K562 (cell line): ENCODE measurements around the gene GLUD1. TPM values are rescaled to one million over a fixed set of nuclear protein-coding genes. Genes with fewer than 3 reads are reported as not detected.

Experiments used
- ATAC-seq: fragments of 200-7000 bp; cut with Tn5 transposase; 3 replicates; pipeline ENCODE4 v1.9.1; 2020; ENCODE audit warnings: moderate library complexity
- BruUV-seq: library from RNA; stranded (reverse); fragments of 400-500 nt; replicated peaks from 2 replicates; lab custom pipeline; 2021; lab: Mats Ljungman, UMichigan
- CTCF ChIA-PET: fragments of 300-600 bp; formaldehyde crosslinking; extraction: SDS; loops from one replicate; lab custom pipeline; 2021; ENCODE audit warnings: low intra/inter-chr PET ratio; lab: Yijun Ruan, JAX
- POLR2A ChIA-PET: fragments of 300-600, 350-650 bp; sonication (Branson Sonifier 250); formaldehyde crosslinking; extraction: SDS; loops from one replicate; lab custom pipeline; 2021; ENCODE audit warnings: antibody characterized with exemption, inconsistent platforms; lab: Yijun Ruan, JAX
- DNase-seq, 4 experiments: peaks; one replicate each; pipeline versions ENCODE4 v3.0.0 to v3.0.0-alpha.2; 2011 to 2018; ENCODE audit warnings: low spot score in 3 of 4, mixed read lengths in 3 of 4; ENCODE audit errors: extremely low read depth in 1 of 4
- FAIRE-seq: peaks from 2 replicates; lab custom pipeline; 2011; peaks lifted over from hg19 to GRCh38; lab: Jason Lieb, UNC
- H2AFZ ChIP-seq: 2 replicates; pipeline ENCODE4 v1.6.0; 2011; ENCODE audit warnings: low read depth, low read length, control low read depth, inconsistent platforms
- H3K27ac ChIP-seq: fragments of 200-600 bp; 3 replicates; pipeline ENCODE4 v1.8.0; 2011; ENCODE audit warnings: low read depth, mild to moderate bottlenecking, control low read depth, inconsistent platforms, low read length, moderate library complexity, mixed read lengths; ENCODE audit errors: extremely low read depth
- H3K27me3 ChIP-seq, 2 experiments: fragments of 300-600 bp in 1 of 2; 2 replicates in 1 of 2; 3 replicates in 1 of 2; pipeline versions ENCODE4 v1.6.0 to v1.8.0; 2011; ENCODE audit warnings: inconsistent platforms in 2 of 2, low read length in 2 of 2, mild to moderate bottlenecking in 1 of 2, mixed read lengths in 1 of 2, moderate library complexity in 1 of 2; ENCODE audit not compliant: control insufficient read depth in 2 of 2, insufficient read depth in 2 of 2
- H3K36me3 ChIP-seq: fragments of 300-600 bp; 3 replicates; pipeline ENCODE4 v1.8.0; 2011; ENCODE audit warnings: mild to moderate bottlenecking, low read length, inconsistent platforms; ENCODE audit not compliant: control insufficient read depth, insufficient read depth
- H3K4me1 ChIP-seq, 2 experiments: fragments of 200-600 bp in 1 of 2; replicated peaks in 1 of 2; 2 replicates in 1 of 2; 3 replicates in 1 of 2; pipeline versions ENCODE4 v1.5.1 to v1.8.0; 2011; ENCODE audit warnings: inconsistent platforms in 2 of 2, low read length in 2 of 2, mild to moderate bottlenecking in 1 of 2, mixed read lengths in 1 of 2, moderate library complexity in 1 of 2; ENCODE audit not compliant: control insufficient read depth in 2 of 2, insufficient read depth in 2 of 2
- H3K4me2 ChIP-seq: 2 replicates; pipeline ENCODE4 v1.6.1; 2011; ENCODE audit warnings: low read length, control low read depth, inconsistent platforms, mixed read lengths; ENCODE audit not compliant: insufficient read depth
- H3K4me3 ChIP-seq: fragments of 200-600 bp; sonication (generic), shearing (Covaris generic); 2 replicates; pipeline ENCODE4 v1.5.1; 2016; ENCODE audit warnings: control low read depth, inconsistent platforms
- H3K79me2 ChIP-seq: fragments of 200-600 bp; 3 replicates; pipeline ENCODE4 v1.8.0; 2011; ENCODE audit warnings: low read length, inconsistent platforms; ENCODE audit not compliant: control insufficient read depth, insufficient read depth
- H3K9ac ChIP-seq, 2 experiments: 2 replicates each; pipeline versions ENCODE4 v1.6.0 to v1.6.1; 2011; ENCODE audit warnings: low read depth in 2 of 2, low read length in 2 of 2, control low read depth in 1 of 2, inconsistent platforms in 1 of 2, mild to moderate bottlenecking in 1 of 2, mixed read lengths in 1 of 2; ENCODE audit not compliant: insufficient read depth in 1 of 2
- H3K9me1 ChIP-seq: one replicate; pipeline ENCODE4 v1.6.0; 2011; ENCODE audit warnings: inconsistent platforms, mild to moderate bottlenecking, low read length, moderate library complexity; ENCODE audit not compliant: control insufficient read depth, insufficient read depth
- H3K9me3 ChIP-seq: replicated peaks from 2 replicates; pipeline ENCODE4 v1.5.1; 2011; ENCODE audit warnings: low read depth, low read length, inconsistent platforms; ENCODE audit not compliant: control insufficient read depth, insufficient read depth
- H4K20me1 ChIP-seq: replicated peaks from 2 replicates; pipeline ENCODE4 v1.6.1; 2011; ENCODE audit warnings: low read length, inconsistent platforms, mixed read lengths; ENCODE audit not compliant: control insufficient read depth, insufficient read depth
- FOS ChIP-seq: IDR thresholded peaks from 3 replicates; pipeline ENCODE4 v1.6.1; 2011; ENCODE audit not compliant: insufficient read length; ENCODE audit errors: extremely low read depth
- HDAC1 ChIP-seq, 2 experiments: fragments of 450-650 bp; IDR thresholded peaks; 2 replicates each; pipeline ENCODE4 v1.6.1; 2016 to 2017; ENCODE audit warnings: inconsistent platforms in 1 of 2, mild to moderate bottlenecking in 1 of 2, moderate library complexity in 1 of 2
- PBX2 ChIP-seq, 2 experiments: IDR thresholded peaks in 1 of 2; conservative IDR thresholded peaks in 1 of 2; 2 replicates each; pipeline ENCODE4 v1.6.1; 2016; ENCODE audit warnings: low read depth in 2 of 2, mild to moderate bottlenecking in 1 of 2, missing compliant biosample characterization in 1 of 2, missing genetic modification characterization in 1 of 2, moderate library complexity in 1 of 2
- POLR2A ChIP-seq: fragments of 450-650 bp; conservative IDR thresholded peaks from 2 replicates; pipeline ENCODE4 v1.6.1; 2016
- SIRT6 ChIP-seq: IDR thresholded peaks from one replicate; pipeline ENCODE4 v1.6.1; 2012; ENCODE audit warnings: low read depth, mild to moderate bottlenecking, control low read depth, inconsistent platforms, low read length, moderate library complexity
- SNAPC5 ChIP-seq: fragments of 250-450 bp; sonication (Bioruptor Pico); IDR thresholded peaks from 2 replicates; pipeline ENCODE4 v1.8.0; 2021; ENCODE audit warnings: moderate library complexity, mild to moderate bottlenecking, inconsistent platforms
- ZC3H4 ChIP-seq: sonication (generic); formaldehyde crosslinking; IDR thresholded peaks from 2 replicates; pipeline ENCODE4 v1.9.0; 2021; ENCODE audit warnings: missing genetic modification reagents, borderline replicate concordance
- ZNF318 ChIP-seq, 2 experiments: fragments of 450-650 bp; IDR thresholded peaks; 2 replicates each; pipeline ENCODE4 v1.6.1; 2016; ENCODE audit warnings: mild to moderate bottlenecking in 2 of 2, borderline replicate concordance in 1 of 2, low read depth in 1 of 2, moderate library complexity in 1 of 2
- ZNF830 ChIP-seq: fragments of 250-450 bp; sonication (Bioruptor Pico); IDR thresholded peaks from 2 replicates; pipeline ENCODE4 v1.5.0; 2021; ENCODE audit warnings: mild to moderate bottlenecking
- WGBS: fragments of 100-300 bp; shearing (Covaris generic); methylation state at CpG from one replicate; pipeline ENCODE4 v1.1.6; 2016; ENCODE audit warnings: low coverage, mixed read lengths; ENCODE audit not compliant: insufficient coverage; ENCODE audit errors: missing lambda C conversion rate; 5-methylcytosine and 5-hydroxymethylcytosine counted together
- in situ Hi-C: fragments of 300-500 bp; cut with MboI; formaldehyde crosslinking; loops from 4 replicates; pipeline ENCODE4 v1.15.0; 2018; ENCODE audit warnings: inconsistent platforms, mixed read lengths
- intact Hi-C: fragments of 100-400 bp; cut with micrococcal nuclease; formaldehyde crosslinking; loops from 2 replicates; pipeline ENCODE4 v1.14.2; 2022
- polyA plus RNA-seq, 8 experiments: library from polyadenylated mRNA; depleted of rRNA in 4 of 8; stranded (reverse) in 5 of 8; unstranded in 3 of 8; fragments of >200 nt; fragmentation: Nextera tagmentation in 2 of 8; fragmentation: Illumina TruSeq in 1 of 8; extraction: Ambion mirVana in 2 of 8; extraction: Trizol in 1 of 8; gene quantifications; 2 replicates each; pipeline versions ENCODE4 v1.2.1 to v1.2.3, GENCODE V29; 2011 to 2014; ENCODE audit warnings: inconsistent platforms in 1 of 8, missing spikeins in 1 of 8
- total RNA-seq, 7 experiments: library from RNA; depleted of rRNA in 6 of 7; stranded (reverse); fragments of >200 nt in 6 of 7; fragmentation: Illumina TruSeq in 2 of 7; extraction: Trizol in 2 of 7; gene quantifications; 2 replicates each; pipeline versions ENCODE4 v1.2.1 to v1.2.3, GENCODE V29; 2011 to 2021; ENCODE audit warnings: low replicate concordance in 1 of 7

GLUD1 gene
- total and polyA plus RNA-seq, 9 of the 15 experiments (the other 6 are each of a cell fraction or from before 2014, with no cell fraction given), result 21.9 to 92.0 (median 76.3) TPM

GRCh38 chr10:87053577-87054181, 41.0 kb downstream of the GLUD1 start:
- no peak overlapping the region for H2AFZ ChIP-seq
- no peak for ATAC-seq
- no peaks in the 10 kb centered on the region for H3K9me3 ChIP-seq
- no peaks in the 10 kb centered on the region for H4K20me1 ChIP-seq
- intact Hi-C loops (no loop called here), in situ Hi-C loops (no loop called here)
- no peak for DNase-seq
- H3K79me2 ChIP-seq, result no peaks in the 10 kb centered on the region
- H3K4me1 ChIP-seq, result no peaks in the 10 kb centered on the region
- FAIRE-seq, result no peak
- POLR2A ChIA-PET, result interaction anchor here (0.6 to 1.1 kb wide), 2 partner anchors 24 to 369 kb away, joined by 3 to 4 read pairs; no protein-coding TSS in a partner anchor
- no peak overlapping the region for H3K4me2 ChIP-seq
- no peaks in the 10 kb centered on the region for H3K9me1 ChIP-seq
- H3K9ac ChIP-seq, result no peak overlapping the region
- H3K4me3 ChIP-seq, result no peak overlapping the region
- H3K27me3 ChIP-seq, result no peaks in the 10 kb centered on the region
- H3K36me3 ChIP-seq, result peaks cover 78% of the 10 kb centered on the region; the same call in 2 of the 3 replicates
- H3K27ac ChIP-seq, result no peak overlapping the region
- WGBS, result 87% methylated on average over 7 of the region's 7 CpGs
- BruUV-seq, result no TSS peak
- CTCF ChIA-PET, result no interaction called here
- TF ChIP-seq ZNF318 (IDR thresholded peaks at IDR 0.05; ENCODE audit: borderline replicate concordance in 1 of 2, low read depth in 1 of 2) (no peak), ZNF830 (CRISPR knock-in tag) (no peak), ZC3H4 (CRISPR knock-in tag) (no peak), HDAC1 (IDR thresholded peaks at IDR 0.05) (no peak), FOS (no peak), POLR2A (no peak), PBX2 (CRISPR knock-in tag; IDR thresholded peaks at IDR 0.05; ENCODE audit: low read depth) (no peak), PBX2 (tag; conservative IDR thresholded peaks at IDR 0.05; ENCODE audit: low read depth) (no peak), SNAPC5 (CRISPR knock-in tag) (no peak), SIRT6 (no peak)
